MM.1S (cell line): ENCODE results near the gene EFEMP1.

Source experiments
- EZH2 ChIP-seq: fragments of 300-600 bp; sonication (generic); optimal IDR thresholded peaks from 2 replicates; pipeline ENCODE3; 2017; ENCODE audit warnings: low read depth, mild to moderate bottlenecking, antibody characterized with exemption, low read length, mixed read lengths
- TF ChIP-seq, protein P1 (sequence below): fragments of 300-600 bp; sonication (generic); IDR thresholded peaks from 2 replicates; pipeline ENCODE4 v1.5.1; 2016; ENCODE audit warnings: antibody characterized with exemption, low read length, mixed read lengths

- TF ChIP-seq, protein P1, sequence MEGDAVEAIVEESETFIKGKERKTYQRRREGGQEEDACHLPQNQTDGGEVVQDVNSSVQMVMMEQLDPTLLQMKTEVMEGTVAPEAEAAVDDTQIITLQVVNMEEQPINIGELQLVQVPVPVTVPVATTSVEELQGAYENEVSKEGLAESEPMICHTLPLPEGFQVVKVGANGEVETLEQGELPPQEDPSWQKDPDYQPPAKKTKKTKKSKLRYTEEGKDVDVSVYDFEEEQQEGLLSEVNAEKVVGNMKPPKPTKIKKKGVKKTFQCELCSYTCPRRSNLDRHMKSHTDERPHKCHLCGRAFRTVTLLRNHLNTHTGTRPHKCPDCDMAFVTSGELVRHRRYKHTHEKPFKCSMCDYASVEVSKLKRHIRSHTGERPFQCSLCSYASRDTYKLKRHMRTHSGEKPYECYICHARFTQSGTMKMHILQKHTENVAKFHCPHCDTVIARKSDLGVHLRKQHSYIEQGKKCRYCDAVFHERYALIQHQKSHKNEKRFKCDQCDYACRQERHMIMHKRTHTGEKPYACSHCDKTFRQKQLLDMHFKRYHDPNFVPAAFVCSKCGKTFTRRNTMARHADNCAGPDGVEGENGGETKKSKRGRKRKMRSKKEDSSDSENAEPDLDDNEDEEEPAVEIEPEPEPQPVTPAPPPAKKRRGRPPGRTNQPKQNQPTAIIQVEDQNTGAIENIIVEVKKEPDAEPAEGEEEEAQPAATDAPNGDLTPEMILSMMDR, result no peak
- no peak for TF ChIP-seq EZH2
These were observed 1.2 kb downstream of the EFEMP1 start for GRCh38 chr2:55922291-55922907.
